Neural cell (in vitro differentiated cells): ENCODE measurements around the gene OAF. TPM values are rescaled to one million over a fixed set of nuclear protein-coding genes. Genes with fewer than 3 reads are reported as not detected.

Experiments
- H2AFZ ChIP-seq: fragments of 200-600, 300-800 bp; sonication (generic), shearing (Covaris generic); 2 replicates; pipeline ENCODE4 v1.6.0; 2014; ENCODE audit warnings: low read depth, mild to moderate bottlenecking, antibody characterized with exemption, low read length, moderate library complexity
- H3F3A ChIP-seq: fragments of 200-600 bp; shearing (Covaris generic); 2 replicates; pipeline ENCODE4 v1.6.1; 2016; ENCODE audit warnings: mild to moderate bottlenecking, moderate library complexity, mixed read lengths, antibody characterized with exemption, low read length; ENCODE audit not compliant: insufficient read depth, poor library complexity, severe bottlenecking
- H3K27ac ChIP-seq: fragments of 200-600, 300-800 bp; sonication (generic), shearing (Covaris generic); 2 replicates; pipeline ENCODE4 v1.5.1; 2014; ENCODE audit warnings: mild to moderate bottlenecking, low read length, moderate library complexity
- H3K27me3 ChIP-seq: fragments of 300-800, 200-600 bp; sonication (generic), shearing (Covaris generic); 2 replicates; pipeline ENCODE4 v1.6.0; 2014; ENCODE audit warnings: mild to moderate bottlenecking, low read depth, low read length, moderate library complexity; ENCODE audit not compliant: insufficient read depth
- H3K36me3 ChIP-seq: fragments of 300-800, 200-600 bp; sonication (generic), shearing (Covaris generic); 2 replicates; pipeline ENCODE4 v1.5.1; 2014; ENCODE audit warnings: mild to moderate bottlenecking, antibody characterized with exemption, low read length, moderate library complexity; ENCODE audit not compliant: insufficient read depth
- H3K4me2 ChIP-seq: fragments of 300-800, 200-600 bp; sonication (generic), shearing (Covaris generic); 2 replicates; pipeline ENCODE4 v1.6.0; 2014; ENCODE audit warnings: mild to moderate bottlenecking, low read length
- H3K4me3 ChIP-seq: fragments of 300-800, 200-600 bp; sonication (generic), shearing (Covaris generic); 2 replicates; pipeline ENCODE4 v1.5.1; 2014; ENCODE audit warnings: mild to moderate bottlenecking, low read length, moderate library complexity
- H3K79me2 ChIP-seq: fragments of 200-600 bp; shearing (Covaris generic); replicated peaks from 2 replicates; pipeline ENCODE4 v1.6.0; 2014; ENCODE audit warnings: mild to moderate bottlenecking, low read length, moderate library complexity; ENCODE audit not compliant: insufficient read depth
- H3K9ac ChIP-seq: fragments of 300-800, 200-600 bp; sonication (generic), shearing (Covaris generic); 2 replicates; pipeline ENCODE4 v1.6.1; 2016; ENCODE audit warnings: mild to moderate bottlenecking, low read length, mixed read lengths
- H3K9me2 ChIP-seq: fragments of 200-600 bp; shearing (Covaris generic); 2 replicates; pipeline ENCODE4 v1.6.1; 2016; ENCODE audit warnings: mild to moderate bottlenecking, low read length, mixed read lengths; ENCODE audit not compliant: insufficient read depth
- H3K9me3 ChIP-seq: fragments of 200-600, 300-800 bp; sonication (generic), shearing (Covaris generic); 2 replicates; pipeline ENCODE4 v1.6.1; 2016; ENCODE audit warnings: mild to moderate bottlenecking, mixed run types, low read length, moderate library complexity, mixed read lengths
- H4K20me1 ChIP-seq: fragments of 200-600 bp; shearing (Covaris generic); 2 replicates; pipeline ENCODE4 v1.6.1; 2016; ENCODE audit warnings: mild to moderate bottlenecking, mixed run types; ENCODE audit not compliant: insufficient read depth
- EP300 ChIP-seq: fragments of 450-650 bp; conservative IDR thresholded peaks from 2 replicates; pipeline ENCODE4 v1.6.1; 2014; ENCODE audit warnings: antibody characterized with exemption, mild to moderate bottlenecking, moderate library complexity; ENCODE audit not compliant: poor library complexity, severe bottlenecking
- EZH2 ChIP-seq: fragments of 200-600, 300-800 bp; shearing (Covaris generic), sonication (generic); IDR thresholded peaks from 2 replicates; pipeline ENCODE4 v1.6.1; 2014; ENCODE audit warnings: antibody characterized with exemption, low read length, borderline replicate concordance, mild to moderate bottlenecking; ENCODE audit not compliant: insufficient read depth, poor library complexity, severe bottlenecking
- MXI1 ChIP-seq: fragments of 450-650 bp; conservative IDR thresholded peaks from 2 replicates; pipeline ENCODE4 v1.6.1; 2014; ENCODE audit warnings: antibody characterized with exemption, mild to moderate bottlenecking; ENCODE audit not compliant: poor library complexity, severe bottlenecking
- POLR2AphosphoS5 ChIP-seq: IDR thresholded peaks from 2 replicates; pipeline ENCODE4 v1.6.1; 2012
- RAD21 ChIP-seq: fragments of 450-650 bp; conservative IDR thresholded peaks from 2 replicates; pipeline ENCODE4 v1.6.1; 2014; ENCODE audit warnings: antibody characterized with exemption, mild to moderate bottlenecking, moderate library complexity
- REST ChIP-seq: IDR thresholded peaks from 2 replicates; pipeline ENCODE4 v1.6.1; 2012; ENCODE audit warnings: borderline replicate concordance
- SMC3 ChIP-seq: fragments of 450-650 bp; conservative IDR thresholded peaks from 2 replicates; pipeline ENCODE4 v1.6.1; 2014; ENCODE audit warnings: antibody characterized with exemption, mild to moderate bottlenecking, moderate library complexity; ENCODE audit not compliant: poor library complexity
- TAF1 ChIP-seq: IDR thresholded peaks from 2 replicates; pipeline ENCODE4 v1.6.1; 2012; ENCODE audit warnings: low read depth
- polyA plus RNA-seq: library from polyadenylated mRNA; depleted of rRNA; stranded (reverse); fragments of >200 nt; gene quantifications from 2 replicates; pipeline ENCODE4 v1.2.3, GENCODE V29; 2014
- TF ChIP-seq, protein P1 (sequence below): fragments of 450-650 bp; IDR thresholded peaks from 2 replicates; pipeline ENCODE4 v1.5.1; 2014; ENCODE audit warnings: antibody characterized with exemption, mild to moderate bottlenecking, moderate library complexity; ENCODE audit not compliant: poor library complexity, severe bottlenecking

Gene OAF
- polyA plus RNA-seq, 1 donor from 2014 or later: 0.97 TPM

- no peak overlapping the region for H3K4me2 ChIP-seq
- H3K9me3 ChIP-seq: no peaks in the 10 kb centered on the region
- H3K36me3 ChIP-seq: no peaks in the 10 kb centered on the region
- no peak overlapping the region for H3K27ac ChIP-seq
- H3K4me3 ChIP-seq: peak overlapping the region; percentile 10
- H2AFZ ChIP-seq: no peak overlapping the region
- no peak overlapping the region for H3K9ac ChIP-seq
- H3K27me3 ChIP-seq: no peaks in the 10 kb centered on the region
- no peaks in the 10 kb centered on the region for H3K9me2 ChIP-seq
- no peaks in the 10 kb centered on the region for H3F3A ChIP-seq
- H3K79me2 ChIP-seq: no peaks in the 10 kb centered on the region
- TF ChIP-seq EZH2: no peak
- no peak for TF ChIP-seq POLR2AphosphoS5
- TF ChIP-seq SMC3: no peak
- no peak for TF ChIP-seq MXI1
- TF ChIP-seq REST: no peak
- TF ChIP-seq RAD21: no peak
- TF ChIP-seq EP300: no peak
- TF ChIP-seq, protein P1, sequence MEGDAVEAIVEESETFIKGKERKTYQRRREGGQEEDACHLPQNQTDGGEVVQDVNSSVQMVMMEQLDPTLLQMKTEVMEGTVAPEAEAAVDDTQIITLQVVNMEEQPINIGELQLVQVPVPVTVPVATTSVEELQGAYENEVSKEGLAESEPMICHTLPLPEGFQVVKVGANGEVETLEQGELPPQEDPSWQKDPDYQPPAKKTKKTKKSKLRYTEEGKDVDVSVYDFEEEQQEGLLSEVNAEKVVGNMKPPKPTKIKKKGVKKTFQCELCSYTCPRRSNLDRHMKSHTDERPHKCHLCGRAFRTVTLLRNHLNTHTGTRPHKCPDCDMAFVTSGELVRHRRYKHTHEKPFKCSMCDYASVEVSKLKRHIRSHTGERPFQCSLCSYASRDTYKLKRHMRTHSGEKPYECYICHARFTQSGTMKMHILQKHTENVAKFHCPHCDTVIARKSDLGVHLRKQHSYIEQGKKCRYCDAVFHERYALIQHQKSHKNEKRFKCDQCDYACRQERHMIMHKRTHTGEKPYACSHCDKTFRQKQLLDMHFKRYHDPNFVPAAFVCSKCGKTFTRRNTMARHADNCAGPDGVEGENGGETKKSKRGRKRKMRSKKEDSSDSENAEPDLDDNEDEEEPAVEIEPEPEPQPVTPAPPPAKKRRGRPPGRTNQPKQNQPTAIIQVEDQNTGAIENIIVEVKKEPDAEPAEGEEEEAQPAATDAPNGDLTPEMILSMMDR: no peak
- no peak for TF ChIP-seq TAF1
- H4K20me1 ChIP-seq: no peaks in the 10 kb centered on the region
Measured at GRCh38 chr11:120182372-120182771, 28.5 kb upstream of the OAF start.

DNA sequence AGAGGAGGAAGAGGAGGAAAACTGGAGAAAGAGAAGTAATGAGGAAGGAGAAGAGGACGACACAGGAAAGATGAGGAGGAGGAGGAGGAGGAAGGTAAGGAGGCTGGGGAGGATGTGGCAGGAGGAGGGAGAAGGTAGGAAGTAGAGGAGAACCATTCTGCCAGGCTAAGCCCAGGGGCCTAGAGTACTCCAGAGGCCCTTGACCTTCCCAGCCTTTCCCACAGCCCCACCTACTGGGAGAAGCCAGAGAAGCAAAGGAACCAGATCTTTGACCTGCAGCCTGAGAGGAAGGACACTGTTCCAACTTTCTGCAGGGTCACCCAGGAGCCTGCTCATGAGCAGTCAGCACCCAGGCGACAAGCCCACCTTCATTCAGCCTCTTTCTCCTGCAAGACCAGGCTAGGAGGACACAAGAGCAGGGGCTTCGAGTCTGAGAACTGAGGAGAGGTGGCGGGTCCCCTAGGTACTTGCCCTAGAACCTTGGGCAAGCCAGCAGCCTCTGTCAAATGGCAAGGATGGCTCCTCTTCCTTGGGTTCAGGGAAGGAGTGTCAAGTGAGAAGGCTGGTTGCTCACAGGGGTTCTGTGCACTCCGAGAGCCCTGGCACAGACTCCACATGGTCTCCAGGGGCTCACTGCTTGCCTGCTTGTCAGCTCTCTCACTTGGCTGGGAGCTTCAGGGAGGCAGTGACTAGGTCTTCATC lies 27.9 kb upstream of the OAF start:
- TF ChIP-seq, protein P1: peak; percentile 40
- TF ChIP-seq RAD21: no peak
- H3K4me3 ChIP-seq: peak overlapping the region; percentile 10
- no peak overlapping the region for H2AFZ ChIP-seq
- H3K36me3 ChIP-seq: no peaks in the 10 kb centered on the region
- H3K79me2 ChIP-seq: no peaks in the 10 kb centered on the region
- H3F3A ChIP-seq: no peaks in the 10 kb centered on the region
- no peaks in the 10 kb centered on the region for H3K9me3 ChIP-seq
- no peak overlapping the region for H3K27ac ChIP-seq
- H3K27me3 ChIP-seq: no peaks in the 10 kb centered on the region
- no peak overlapping the region for H3K4me2 ChIP-seq
- no peaks in the 10 kb centered on the region for H3K9me2 ChIP-seq
- H3K9ac ChIP-seq: no peak overlapping the region
- H4K20me1 ChIP-seq: no peaks in the 10 kb centered on the region
